Measurements from ENCODE around the gene RSPH1.

The RSPH1 gene

GRCh38 chr21:42512346-42513034, 16.5 kb upstream of the RSPH1 start:
- DNase-seq = no peak

GRCh38 chr21:42509244-42509643, 13.2 kb upstream of the RSPH1 start:
- DNase-seq = no peak

- no peak for DNase-seq
Observed at GRCh38 chr21:42508371-42508770, 12.3 kb upstream of the RSPH1 start.

- DNase-seq = no peak
Observed at GRCh38 chr21:42507418-42507817, 11.4 kb upstream of the RSPH1 start.

- DNase-seq = no peak
Observed at GRCh38 chr21:42505090-42505726, 9.2 kb upstream of the RSPH1 start.

GRCh38 chr21:42503711-42504110, 7.7 kb upstream of the RSPH1 start:
- DNase-seq = no peak

GRCh38 chr21:42500736-42501135, 4.7 kb upstream of the RSPH1 start:
- no peak for DNase-seq

GRCh38 chr21:42500225-42500624, 4.2 kb upstream of the RSPH1 start:
- DNase-seq = no peak

- DNase-seq = no peak
Observed at GRCh38 chr21:42499444-42500112, 3.6 kb upstream of the RSPH1 start.

- no peak for DNase-seq
Observed at GRCh38 chr21:42498012-42498411, 2.0 kb upstream of the RSPH1 start.

- no peak for DNase-seq
Observed at GRCh38 chr21:42496839-42497202, 797 bp upstream of the RSPH1 start.

GRCh38 chr21:42495765-42496119, 282 bp downstream of the RSPH1 start:
- no peak for DNase-seq

GRCh38 chr21:42495027-42495426, 997 bp downstream of the RSPH1 start:
- no peak for DNase-seq

GRCh38 chr21:42493109-42494060, 2.6 kb downstream of the RSPH1 start:
- no peak for DNase-seq

GRCh38 chr21:42492201-42492600, 3.8 kb downstream of the RSPH1 start:
- DNase-seq = no peak

- DNase-seq = no peak
Observed at GRCh38 chr21:42491328-42491727, 4.7 kb downstream of the RSPH1 start.

GRCh38 chr21:42490720-42491119, 5.3 kb downstream of the RSPH1 start:
- no peak for DNase-seq

- DNase-seq = no peak
Observed at GRCh38 chr21:42489991-42490390, 6.0 kb downstream of the RSPH1 start.

- DNase-seq = no peak
Observed at GRCh38 chr21:42489006-42489563, 6.9 kb downstream of the RSPH1 start.

GRCh38 chr21:42486531-42486930, 9.5 kb downstream of the RSPH1 start:
- DNase-seq = no peak

- DNase-seq = no peak
Observed at GRCh38 chr21:42486072-42486471, 10.0 kb downstream of the RSPH1 start.

- no peak for DNase-seq
Observed at GRCh38 chr21:42484966-42485365, 11.1 kb downstream of the RSPH1 start.

GRCh38 chr21:42481169-42481568, 14.9 kb downstream of the RSPH1 start:
- no peak for DNase-seq
